NCI-H345 (cell line): ENCODE measurements around the gene ZBTB20.
"Not testable (repeated sequence)": the region's sequence is repeated elsewhere in the genome, so short reads cannot be mapped to it uniquely, and the experiment has no call there.

Experiments
- DNase-seq: peaks from one replicate; lab custom pipeline; 2025; lab: John Stamatoyannopoulos, UW

ZBTB20 gene

GRCh38 chr3:114830652-114831051, 316.4 kb downstream of the ZBTB20 start:
- no peak for DNase-seq

GRCh38 chr3:114829783-114830182, 317.3 kb downstream of the ZBTB20 start:
- DNase-seq, result no peak

GRCh38 chr3:114827495-114827894, 319.6 kb downstream of the ZBTB20 start:
- DNase-seq, result peak; percentile 51

- no peak for DNase-seq
Observed at GRCh38 chr3:114824014-114824413, 323.1 kb downstream of the ZBTB20 start.

GRCh38 chr3:114823061-114823460, 324.0 kb downstream of the ZBTB20 start:
- DNase-seq, result no peak

- DNase-seq, result no peak
Observed at GRCh38 chr3:114816052-114816451, 331.0 kb downstream of the ZBTB20 start.

GRCh38 chr3:114812541-114813238, 334.4 kb downstream of the ZBTB20 start:
- DNase-seq, result not testable (repeated sequence)

GRCh38 chr3:114809668-114810413, 337.2 kb downstream of the ZBTB20 start:
- DNase-seq, result no peak

GRCh38 chr3:114804099-114804498, 343.0 kb downstream of the ZBTB20 start:
- DNase-seq, result no peak

GRCh38 chr3:114803042-114803695, 343.9 kb downstream of the ZBTB20 start:
- no peak for DNase-seq

- DNase-seq, result no peak
Observed at GRCh38 chr3:114800272-114801031, 346.6 kb downstream of the ZBTB20 start.

GRCh38 chr3:114799816-114800215, 347.3 kb downstream of the ZBTB20 start:
- DNase-seq, result no peak

GRCh38 chr3:114796796-114797195, 350.3 kb downstream of the ZBTB20 start:
- DNase-seq, result no peak

GRCh38 chr3:114794894-114795630, 352.0 kb downstream of the ZBTB20 start:
- no peak for DNase-seq

- DNase-seq, result no peak
Observed at GRCh38 chr3:114792159-114792918, 354.7 kb downstream of the ZBTB20 start.

- no peak for DNase-seq
Observed at GRCh38 chr3:114790752-114791151, 356.3 kb downstream of the ZBTB20 start.

- no peak for DNase-seq
Observed at GRCh38 chr3:114789803-114790202, 357.3 kb downstream of the ZBTB20 start.

- DNase-seq, result no peak
Observed at GRCh38 chr3:114775395-114775794, 371.7 kb downstream of the ZBTB20 start.

- DNase-seq, result no peak
Observed at GRCh38 chr3:114770874-114771273, 376.2 kb downstream of the ZBTB20 start.

- DNase-seq, result no peak
Observed at GRCh38 chr3:114764056-114764492, 383.0 kb downstream of the ZBTB20 start.

- DNase-seq, result no peak
Observed at GRCh38 chr3:114762144-114762543, 384.9 kb downstream of the ZBTB20 start.
